HG03139 (cell line): Measurements from ENCODE around the gene ATP8A2.

Experiments used
- ATAC-seq: cut with Tn5 transposase; IDR thresholded peaks from one replicate; pipeline ENCODE4 v1.9.1; 2021; ENCODE audit not compliant: unreplicated experiment

ATP8A2 gene

GRCh38 chr13:25616674-25617073 lies 244.9 kb downstream of the ATP8A2 start:
- no peak for ATAC-seq

DNA sequence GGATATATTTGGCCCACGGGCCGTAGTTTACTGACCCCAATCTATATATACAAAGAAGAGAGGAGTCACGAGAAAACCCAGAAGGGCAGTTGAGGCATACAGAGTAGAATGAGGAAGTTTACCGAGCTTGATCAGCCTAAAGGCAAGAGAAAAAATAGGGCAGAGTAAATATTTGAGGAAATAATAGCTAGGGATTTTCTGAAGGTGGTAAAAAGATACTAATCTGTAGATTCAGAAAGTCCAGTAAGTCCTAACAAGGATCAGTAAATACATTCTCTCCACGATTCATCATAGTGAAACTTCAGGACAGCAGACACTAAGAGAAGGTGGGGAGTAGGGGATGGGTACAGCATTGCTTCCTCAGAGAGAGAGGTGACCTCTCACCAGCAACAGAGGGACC lies 248.1 kb downstream of the ATP8A2 start:
- no peak for ATAC-seq

- ATAC-seq: no peak
These were observed 253.6 kb downstream of the ATP8A2 start for GRCh38 chr13:25625414-25625813.

DNA sequence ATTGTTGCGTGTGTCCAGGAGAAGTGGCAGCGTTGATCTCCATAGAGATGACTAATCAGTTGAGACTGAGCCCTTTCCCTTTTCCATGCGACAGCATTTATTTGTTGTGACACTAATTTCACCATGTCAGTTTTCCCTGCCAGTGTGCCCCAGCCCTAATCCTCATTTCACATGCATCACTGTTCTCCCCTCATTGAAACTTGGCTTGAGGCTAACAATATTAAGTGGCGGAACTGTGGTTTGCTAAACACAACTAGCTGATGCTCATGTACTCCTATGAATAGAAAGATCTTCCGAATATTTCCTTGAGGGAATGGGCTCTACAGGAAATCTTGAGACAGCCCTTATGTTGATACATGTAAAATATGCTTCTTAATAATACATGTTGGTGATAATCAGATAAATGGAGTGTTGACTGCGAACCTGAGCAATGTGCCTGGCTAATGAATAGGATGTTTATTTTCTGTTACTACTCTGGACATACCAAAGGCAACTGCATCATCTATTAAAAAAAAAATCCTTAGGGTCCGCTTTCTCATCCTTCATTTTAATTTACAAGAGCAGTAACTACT lies 258.6 kb downstream of the ATP8A2 start:
- no peak for ATAC-seq

DNA sequence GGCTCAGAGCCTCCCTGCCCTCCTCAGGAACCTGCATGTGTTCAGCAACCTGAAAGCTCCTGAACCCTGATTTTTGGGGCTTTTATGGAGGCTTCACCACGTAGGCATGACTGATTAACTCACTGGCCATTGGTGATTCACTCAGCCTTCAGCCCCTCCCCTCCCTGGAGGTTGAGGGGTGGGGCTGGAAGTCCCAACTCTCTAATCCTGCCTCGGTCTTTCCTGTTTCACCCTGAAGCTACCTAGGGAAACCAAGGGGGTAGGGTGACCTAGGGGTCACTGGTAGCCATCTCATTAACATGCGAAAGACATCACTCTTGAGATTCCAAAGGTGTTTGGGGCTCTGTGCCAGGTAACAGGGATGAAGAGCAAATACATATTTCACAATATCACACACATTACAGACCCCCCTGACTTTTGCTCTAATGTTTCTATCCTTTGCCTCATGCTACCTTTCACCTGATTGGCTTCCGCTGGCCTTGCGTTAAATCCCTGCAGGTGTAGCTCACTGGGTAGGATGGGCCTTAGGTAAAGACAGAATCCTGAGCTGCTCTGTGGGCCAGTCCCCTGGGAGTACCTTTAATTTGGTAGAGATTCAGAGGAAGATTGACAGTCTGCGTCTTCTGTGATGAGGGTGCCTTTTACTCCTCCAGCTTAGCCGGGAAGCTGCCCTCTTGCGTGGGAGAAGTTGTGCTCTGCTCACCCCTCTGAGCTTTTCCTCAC lies 260.6 kb downstream of the ATP8A2 start:
- ATAC-seq: no peak

- ATAC-seq: no peak
These were observed 261.3 kb downstream of the ATP8A2 start for GRCh38 chr13:25633093-25633492.

DNA sequence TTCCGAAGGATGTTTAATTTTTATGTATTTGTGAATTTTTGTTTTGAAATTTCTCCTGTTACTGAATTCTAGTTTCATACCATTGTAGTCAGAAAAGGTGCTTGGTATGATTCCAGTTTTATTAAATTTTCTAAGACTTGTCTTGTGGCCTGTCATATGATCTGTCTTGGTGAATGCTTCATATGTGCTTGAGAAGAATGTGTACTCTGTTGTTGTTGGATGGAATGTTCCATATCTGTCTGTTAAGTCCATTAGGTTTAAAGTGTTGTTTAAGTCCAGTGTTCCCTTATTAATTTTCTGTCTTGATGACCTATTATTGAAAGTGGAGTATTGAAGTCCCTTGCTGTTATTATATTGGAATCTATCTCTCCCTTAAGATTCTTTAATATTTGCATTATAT lies 273.9 kb downstream of the ATP8A2 start:
- ATAC-seq: no peak

GRCh38 chr13:25649001-25649633 lies 277.3 kb downstream of the ATP8A2 start:
- no peak for ATAC-seq

DNA sequence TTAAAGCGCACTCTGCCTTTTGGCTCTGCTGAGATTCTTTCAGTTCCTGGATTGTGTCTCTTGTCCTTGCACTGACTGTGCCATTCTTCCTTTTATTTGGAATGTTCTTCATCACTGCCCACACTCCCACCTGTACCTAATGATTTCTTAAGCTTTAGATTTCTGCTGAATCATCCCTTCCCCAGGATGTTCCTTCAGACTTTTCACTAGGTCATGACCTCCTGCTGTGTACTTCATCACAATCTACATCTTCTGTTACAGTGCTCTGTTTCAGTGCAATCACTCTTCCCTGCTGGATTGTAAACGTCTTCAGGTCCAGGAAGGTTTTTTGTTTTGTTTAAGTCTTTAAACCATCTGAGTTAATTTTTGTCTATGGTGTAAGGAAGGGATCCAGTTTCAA lies 281.0 kb downstream of the ATP8A2 start:
- no peak for ATAC-seq

- ATAC-seq: no peak
These were observed 282.5 kb downstream of the ATP8A2 start for GRCh38 chr13:25654322-25654721.

DNA sequence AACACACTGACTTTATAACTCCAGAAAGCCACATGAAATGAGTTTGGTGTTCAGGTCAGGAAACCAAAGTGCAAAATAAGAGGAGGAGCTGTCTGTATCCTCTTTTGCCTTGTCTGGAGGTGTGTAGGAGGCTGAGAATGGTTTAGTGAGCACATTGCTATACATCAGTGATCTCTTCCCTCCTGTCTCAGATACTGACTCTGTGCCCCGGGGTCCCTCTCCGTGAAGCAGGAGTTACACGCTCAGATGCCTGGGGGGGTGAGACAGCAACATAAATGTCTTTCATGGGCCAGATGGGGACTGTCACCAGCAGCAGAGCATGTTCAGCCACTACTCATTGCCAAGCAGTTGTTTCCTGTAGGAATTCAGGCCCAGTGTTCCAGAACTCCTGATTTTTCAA lies 285.4 kb downstream of the ATP8A2 start:
- ATAC-seq: no peak

GRCh38 chr13:25659091-25659795 lies 287.5 kb downstream of the ATP8A2 start:
- no peak for ATAC-seq

GRCh38 chr13:25660996-25661395 lies 289.2 kb downstream of the ATP8A2 start:
- ATAC-seq: no peak

DNA sequence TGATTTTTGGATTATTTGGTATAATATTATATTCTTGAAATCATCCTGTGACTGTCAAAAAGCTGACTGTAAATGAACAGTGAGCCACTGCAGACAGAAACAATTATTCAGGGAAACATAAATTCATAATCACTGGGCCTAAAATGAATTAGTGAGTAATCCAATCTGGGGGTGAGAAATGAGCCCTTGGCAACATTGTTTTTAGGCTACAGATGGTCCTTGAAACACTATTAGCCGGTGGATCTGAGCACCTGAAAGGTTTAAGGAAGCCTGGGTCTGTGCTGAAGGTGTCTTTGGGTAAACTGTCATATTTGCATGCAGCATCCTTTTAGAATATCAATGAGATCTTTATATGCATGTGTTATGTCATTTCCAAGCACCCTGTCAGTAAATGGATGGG lies 290.7 kb downstream of the ATP8A2 start:
- ATAC-seq: no peak

DNA sequence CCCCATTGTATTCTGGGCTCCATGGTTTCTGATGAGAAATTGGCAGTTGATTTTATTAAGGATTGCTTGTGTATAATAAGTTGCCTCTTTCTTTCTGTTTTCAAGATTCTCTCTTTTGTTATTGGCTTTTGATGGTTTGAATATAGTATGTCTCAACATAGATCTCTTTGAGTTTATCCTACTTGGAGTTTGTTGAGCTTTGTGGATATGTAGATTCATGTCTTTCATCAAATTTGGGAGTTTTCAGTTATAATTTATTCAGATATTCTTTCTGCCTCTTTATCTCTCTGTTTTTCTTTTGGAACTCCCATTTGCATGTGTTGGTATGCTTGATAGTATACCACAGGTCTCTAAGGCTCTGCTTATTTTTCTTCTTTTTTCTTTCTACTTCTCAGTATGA lies 296.6 kb downstream of the ATP8A2 start:
- ATAC-seq: no peak

DNA sequence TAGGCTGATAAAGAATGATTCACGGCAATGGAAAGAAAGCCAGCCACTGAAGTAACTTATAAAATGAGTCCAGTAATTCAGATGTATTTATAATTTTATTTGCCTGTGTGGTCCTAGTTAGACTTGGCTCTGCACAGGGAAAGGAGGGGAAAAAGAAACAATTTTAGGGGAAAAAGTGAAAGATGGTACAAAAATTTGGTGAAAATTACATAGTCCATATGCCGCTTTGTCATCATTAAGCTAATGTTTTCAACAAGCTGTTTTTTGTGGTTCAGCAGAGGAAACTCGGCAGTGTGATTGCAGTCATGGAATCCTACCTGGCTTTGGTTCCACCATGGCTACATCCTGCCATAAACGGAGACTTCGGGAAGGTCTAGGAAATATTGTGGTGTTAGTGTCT lies 301.9 kb downstream of the ATP8A2 start:
- no peak for ATAC-seq

- ATAC-seq: no peak
These were observed 302.6 kb downstream of the ATP8A2 start for GRCh38 chr13:25674371-25674770.

DNA sequence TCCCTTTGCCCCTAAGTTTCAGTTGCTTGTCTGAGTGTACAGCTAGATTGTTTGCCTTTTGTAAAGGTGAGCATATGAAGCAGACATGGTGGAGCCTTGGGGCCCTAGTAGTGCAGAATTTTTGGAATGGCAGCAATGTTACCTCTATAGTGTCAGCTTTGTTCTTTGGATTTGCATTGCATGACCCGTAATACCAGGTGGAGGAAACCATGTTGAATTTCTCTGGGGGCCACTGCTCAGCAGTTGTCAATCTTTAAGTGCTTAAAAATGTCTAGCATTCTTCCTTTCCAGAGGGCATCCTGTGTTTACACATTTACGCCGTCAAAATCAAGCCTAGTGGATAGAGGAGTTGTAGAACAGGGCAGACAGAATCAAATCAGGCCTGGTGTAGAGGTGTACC lies 303.3 kb downstream of the ATP8A2 start:
- ATAC-seq: no peak

DNA sequence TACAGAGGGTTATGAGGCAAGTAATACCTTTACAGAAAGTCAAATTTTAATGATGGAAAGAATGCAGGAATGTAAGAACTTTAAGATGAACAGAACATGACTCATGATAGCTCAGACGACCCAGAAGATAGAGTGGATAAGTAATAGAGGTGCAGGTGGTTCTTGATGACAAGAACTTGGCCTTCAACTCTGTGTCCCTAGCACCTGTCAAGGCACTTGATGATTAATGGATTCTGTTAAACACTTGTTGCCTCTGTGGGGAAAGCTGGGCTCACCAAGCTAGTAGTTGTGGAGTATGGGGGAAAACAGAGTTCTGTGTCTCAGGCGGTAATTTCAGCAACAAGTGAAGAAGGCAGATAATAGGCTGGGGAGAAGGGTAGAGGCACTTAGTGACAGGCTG lies 306.2 kb downstream of the ATP8A2 start:
- ATAC-seq: no peak

DNA sequence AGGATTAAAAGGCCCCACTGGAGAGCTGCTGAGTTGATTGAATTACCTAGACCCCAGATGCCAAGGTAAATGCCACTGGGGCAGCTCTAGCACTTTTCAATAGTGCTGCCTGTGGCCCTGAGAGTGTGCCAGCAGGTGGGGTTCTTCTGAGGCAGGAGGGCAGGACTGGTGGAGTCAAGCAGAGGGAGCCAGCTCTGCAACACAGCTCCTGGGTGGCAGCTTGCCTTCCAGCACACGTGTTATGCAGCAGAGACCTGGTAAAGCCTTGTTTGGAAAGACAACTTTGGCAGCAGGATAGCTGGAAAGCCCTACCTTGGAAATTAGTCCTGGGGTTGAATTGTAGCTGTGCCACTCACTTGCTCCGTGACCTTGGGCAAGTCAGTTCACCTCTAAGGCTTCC lies 306.6 kb downstream of the ATP8A2 start:
- ATAC-seq: no peak

DNA sequence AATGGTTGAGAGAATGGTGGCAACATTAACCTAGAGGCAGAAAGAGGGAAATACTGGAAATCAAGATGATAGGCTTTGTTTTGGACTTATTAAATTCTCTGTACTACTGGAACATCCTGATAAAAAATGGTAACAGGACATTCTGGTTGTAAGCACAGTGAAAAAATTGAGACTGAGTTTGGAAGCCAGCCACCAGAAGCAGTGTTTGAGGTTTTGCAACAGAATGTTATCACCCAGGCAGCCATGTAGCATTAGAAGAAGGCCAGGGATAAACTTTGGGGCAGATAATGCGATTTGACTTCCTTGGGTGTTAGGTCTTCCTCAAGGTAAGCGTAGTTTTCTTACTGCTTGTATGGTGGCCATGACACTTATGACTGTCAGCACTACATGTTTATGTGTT lies 307.4 kb downstream of the ATP8A2 start:
- ATAC-seq: no peak

DNA sequence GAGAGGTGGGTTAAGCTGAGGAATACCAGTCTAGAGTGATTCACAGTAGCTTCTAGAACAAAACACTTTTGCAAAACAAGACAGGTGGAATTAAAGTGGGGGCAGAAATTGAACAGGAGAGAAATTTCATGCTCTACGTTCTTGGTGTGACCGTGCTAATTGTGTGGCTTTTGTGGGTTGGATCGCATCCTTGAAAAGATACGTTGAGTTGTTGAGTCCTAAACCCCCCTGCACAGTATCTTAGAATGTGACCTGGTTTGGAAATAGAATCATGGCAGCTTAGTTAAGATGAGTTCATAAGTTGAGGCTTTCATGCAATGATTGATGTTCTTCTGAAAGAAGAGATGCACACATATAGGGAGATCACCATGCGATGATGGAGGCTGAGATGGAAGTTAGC lies 308.2 kb downstream of the ATP8A2 start:
- ATAC-seq: no peak
